Measurements from ENCODE around the gene IL3.

Gene IL3

GRCh38 chr5:132057498-132058255, 2.8 kb upstream of the IL3 start:
- no peak for DNase-seq

- no peak for DNase-seq
Observed at GRCh38 chr5:132058646-132059042, 1.8 kb upstream of the IL3 start.

- no peak for DNase-seq
Observed at GRCh38 chr5:132059043-132059695, 1.3 kb upstream of the IL3 start.

DNA sequence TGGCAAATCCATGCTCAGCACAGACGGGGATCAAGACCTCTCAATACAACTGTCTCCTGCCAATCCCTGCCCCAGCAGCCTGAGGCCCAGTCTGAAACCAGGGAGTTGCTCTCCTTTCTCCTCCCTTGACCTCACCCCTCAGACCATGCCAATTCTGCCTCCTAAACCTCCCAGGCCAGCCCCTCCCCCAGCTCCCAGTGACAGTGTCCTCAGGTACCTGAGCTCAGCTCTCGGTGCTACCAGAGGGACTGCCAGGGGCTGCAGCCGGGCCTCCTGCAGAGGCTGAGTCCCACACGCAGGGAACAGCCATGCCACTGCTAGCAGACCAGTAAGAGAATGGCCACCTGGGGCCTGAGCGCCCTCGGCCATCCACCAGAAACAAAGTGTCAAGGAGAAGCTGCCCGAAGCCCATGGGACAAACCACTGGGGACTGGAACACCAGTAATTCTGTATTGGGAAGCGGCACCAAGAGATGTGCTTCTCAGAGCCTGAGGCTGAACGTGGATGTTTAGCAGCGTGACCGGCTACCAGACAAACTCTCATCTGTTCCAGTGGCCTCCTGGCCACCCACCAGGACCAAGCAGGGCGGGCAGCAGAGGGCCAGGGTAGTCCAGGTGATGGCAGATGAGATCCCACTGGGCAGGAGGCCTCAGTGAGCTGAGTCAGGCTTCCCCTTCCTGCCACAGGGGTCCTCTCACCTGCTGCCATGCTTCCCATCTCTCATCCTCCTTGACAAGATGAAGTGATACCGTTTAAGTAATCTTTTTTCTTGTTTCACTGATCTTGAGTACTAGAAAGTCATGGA, 557 bp upstream of the IL3 start:
- DNase-seq = no peak

DNA sequence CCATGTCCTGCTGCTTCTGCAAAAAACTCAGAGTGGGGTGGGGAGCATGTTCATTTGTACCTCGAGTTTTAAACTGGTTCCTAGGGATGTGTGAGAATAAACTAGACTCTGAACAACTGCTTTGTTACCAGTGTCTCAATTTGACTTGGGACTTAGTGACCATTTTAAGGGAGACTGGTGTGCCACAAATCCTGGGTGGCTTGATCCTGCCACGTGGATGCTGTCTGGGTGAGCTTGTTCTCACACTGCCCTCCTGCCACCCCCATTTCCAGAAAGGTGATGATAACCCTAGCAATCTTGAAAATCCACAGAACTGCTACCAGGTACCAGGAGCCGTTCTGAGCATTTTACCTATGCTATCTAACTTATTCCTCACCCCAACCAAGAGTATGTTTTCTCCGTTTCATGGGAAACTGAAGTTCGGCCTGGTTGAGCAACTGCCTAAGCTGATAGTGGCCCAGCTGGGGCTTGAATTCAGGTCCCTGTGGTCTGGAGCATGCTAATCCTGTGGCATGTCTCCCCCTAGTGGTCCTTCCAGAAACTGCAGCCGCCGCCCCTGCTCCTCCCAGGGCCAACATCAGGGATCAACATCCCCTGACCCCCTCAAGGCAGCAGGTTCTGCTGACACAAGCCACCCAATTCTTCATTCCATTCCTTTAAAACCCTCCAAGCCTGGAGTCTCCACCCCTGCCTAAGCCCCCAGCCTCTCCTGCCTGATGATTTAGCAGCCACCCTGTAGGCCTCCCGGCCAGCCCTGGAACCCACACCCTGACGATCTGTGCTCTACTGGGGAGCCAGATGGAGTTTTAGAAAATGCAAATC, 2.8 kb downstream of the IL3 start:
- DNase-seq = peak; percentile 84

- DNase-seq = no peak
Observed at GRCh38 chr5:132064140-132064539, 3.7 kb downstream of the IL3 start.

GRCh38 chr5:132064738-132065331, 4.4 kb downstream of the IL3 start:
- peak; percentile 88 for DNase-seq

- DNase-seq = peak; percentile 72
Observed at GRCh38 chr5:132065351-132065937, 5.0 kb downstream of the IL3 start.

- DNase-seq = no peak
Observed at GRCh38 chr5:132065951-132066701, 5.7 kb downstream of the IL3 start.

DNA sequence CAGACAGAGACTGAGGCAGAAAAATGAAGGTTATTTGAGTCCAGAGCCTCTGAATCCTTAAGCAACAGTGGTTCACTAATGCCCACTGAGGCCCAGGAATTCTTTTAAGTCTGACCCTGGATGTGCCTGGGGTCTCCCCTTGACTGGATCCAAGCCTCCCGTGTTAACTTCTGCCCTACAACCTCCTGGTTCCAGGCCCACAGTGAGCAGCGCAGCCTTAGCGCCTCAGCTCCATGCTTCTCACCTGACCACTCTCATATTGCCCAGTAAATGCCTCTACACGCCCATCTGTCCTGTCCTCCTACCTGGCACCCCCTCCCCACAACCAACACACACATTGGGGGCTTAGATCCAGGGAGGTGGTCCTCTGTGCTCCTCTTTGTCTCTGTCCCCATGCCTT, 6.4 kb downstream of the IL3 start:
- DNase-seq = no peak

DNA sequence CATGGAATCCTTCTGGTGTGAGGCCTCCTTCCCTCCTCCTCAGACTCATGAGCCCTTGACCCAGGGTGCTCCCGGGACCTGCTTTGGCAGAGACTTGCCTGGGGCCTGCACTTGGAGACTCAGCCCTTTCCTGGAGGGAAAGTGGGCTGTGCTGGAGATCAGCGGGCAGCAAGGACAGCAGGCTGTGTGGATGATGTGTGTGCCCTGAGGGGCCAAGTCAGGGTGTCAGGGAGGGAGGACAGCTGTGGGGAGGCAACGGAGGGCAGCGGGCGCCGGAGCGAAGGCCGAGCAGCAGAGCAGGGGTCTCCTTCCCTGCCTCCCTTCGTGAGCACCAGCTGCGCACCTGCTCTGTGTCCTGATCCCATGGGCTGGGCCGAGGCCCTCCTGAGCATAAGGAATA, 7.0 kb downstream of the IL3 start:
- DNase-seq = no peak

DNA sequence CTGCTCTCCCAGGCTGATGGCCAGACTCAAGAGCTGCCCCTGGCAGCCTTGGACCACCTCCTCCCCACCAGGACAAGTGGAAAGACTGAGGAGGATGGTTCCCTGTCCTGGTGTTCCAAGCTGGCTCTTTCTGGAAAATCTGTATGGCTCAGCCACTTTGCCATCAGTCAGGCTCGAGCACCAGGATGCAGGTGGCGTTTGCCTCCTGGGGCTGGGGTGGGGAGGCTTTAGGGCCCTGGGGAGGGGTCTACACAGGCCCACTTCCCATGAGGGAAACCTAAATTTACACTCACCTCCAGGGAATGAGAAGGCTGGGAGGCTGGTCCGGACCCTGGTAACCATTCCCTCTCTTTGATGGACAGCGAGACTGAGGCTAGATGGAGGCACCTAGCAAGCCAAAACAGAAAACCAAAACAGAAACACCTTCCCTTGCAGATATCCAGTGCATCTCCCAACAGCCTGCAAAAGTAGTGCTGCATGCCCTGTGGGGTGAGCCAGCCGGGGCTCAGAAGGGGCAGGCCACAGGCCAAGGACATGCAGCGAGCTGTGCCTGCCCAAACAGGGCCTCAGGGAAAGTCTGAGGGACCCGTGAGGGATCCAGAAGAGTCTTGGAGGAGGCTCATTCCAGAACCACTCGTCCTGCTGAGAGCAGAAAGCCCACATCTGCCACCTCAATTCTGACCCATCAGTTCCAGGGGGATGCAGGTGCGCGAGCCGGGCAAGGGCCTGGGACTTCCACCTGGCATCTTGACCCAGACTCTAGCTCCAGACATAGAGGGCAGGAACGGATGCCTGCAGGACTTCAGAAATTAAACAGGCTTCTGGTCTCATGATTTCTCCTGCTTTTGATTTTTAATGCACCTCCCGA, 7.7 kb downstream of the IL3 start:
- DNase-seq = no peak

GRCh38 chr5:132069561-132069960, 9.1 kb downstream of the IL3 start:
- peak; percentile 22 for DNase-seq

DNA sequence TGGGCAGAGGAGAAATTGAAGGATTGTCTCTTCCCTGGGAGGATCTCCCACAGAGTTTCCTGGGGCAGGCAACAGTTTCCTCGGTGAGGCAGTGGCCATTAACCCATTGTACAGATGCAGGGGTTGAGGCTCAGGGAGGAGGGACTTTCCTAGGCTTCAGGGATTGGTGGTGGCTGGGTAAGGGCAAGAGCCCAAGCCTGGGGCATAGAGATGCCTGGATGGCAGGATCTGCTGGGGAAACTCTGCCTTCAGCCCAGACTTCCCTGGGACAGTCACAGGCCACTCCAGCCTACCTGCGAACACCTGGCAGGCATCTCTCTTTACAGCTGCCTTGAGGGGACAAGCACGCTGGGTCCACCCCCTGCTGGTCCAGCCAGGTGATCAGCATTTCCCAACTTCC, 9.5 kb downstream of the IL3 start:
- DNase-seq = no peak

DNA sequence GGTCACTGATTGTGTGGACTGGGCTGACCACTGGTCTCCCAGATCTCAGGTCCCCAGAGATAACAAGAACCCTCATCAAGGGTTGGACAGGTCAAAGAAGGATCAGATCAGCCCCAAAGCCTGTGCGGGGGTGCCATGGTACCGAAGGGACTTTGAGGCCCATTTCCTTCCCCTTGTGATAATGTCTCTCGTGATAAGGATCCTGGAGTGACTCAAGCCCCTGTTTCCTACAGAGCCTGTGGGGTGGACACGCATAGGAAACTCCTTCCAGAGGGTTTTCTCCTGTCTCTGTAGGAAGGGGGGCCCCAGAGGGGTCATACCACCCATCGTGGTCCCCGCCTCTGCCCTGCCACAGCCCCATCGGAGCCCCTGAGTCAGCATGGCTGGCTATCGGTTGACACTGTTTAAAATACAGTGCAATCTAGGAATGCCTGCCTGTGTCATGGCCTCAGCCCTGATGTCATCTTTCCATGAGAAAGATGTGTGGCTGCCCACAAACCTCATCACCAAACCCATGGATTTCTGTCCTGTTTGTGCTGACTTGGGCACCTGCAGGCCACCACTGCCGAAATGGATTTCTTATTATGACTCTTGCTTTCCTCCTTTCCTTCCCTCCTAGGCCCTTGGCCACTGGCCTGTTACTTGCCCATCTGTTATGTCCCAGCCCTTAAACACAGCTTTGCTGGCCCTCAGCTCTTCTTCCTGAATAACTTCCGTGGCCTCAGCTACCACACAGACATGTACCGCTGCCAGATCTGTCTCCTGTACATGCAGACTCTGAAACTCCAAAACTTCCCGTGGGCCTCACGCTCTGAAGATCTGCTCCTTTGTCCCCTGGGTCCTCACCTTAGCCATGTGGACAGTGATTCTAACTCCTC, 10.2 kb downstream of the IL3 start:
- DNase-seq = peak; percentile 54

GRCh38 chr5:132071338-132071707, 10.9 kb downstream of the IL3 start:
- DNase-seq = no peak

DNA sequence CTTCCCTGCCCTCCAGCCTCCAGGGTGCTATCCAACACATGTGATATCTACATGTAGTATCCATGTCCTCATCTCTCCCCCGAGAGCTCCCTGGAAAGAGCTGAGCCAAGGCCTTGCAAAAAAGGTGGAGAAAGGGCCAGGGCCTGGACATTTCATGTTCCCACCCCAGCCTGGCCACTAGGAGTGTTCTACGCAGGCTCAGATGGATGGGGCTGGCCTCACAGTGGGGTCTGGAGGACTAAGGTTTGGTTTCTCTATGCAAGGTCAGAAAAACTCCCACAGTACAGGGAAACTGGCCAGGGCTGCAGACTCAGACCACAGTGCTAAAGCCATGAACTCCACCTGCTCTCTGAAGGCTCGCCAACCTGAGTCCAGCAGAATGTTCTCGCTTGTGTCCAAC, 11.6 kb downstream of the IL3 start:
- DNase-seq = no peak

- DNase-seq = no peak
Observed at GRCh38 chr5:132072528-132072927, 12.1 kb downstream of the IL3 start.
